ENCODE data around the gene ETFDH.
A peak's percentile ranks its signal among the peaks of the same experiment; 100 is the strongest.
"Not testable (repeated sequence)": the region's sequence is repeated elsewhere in the genome, so short reads cannot be mapped to it uniquely, and the experiment has no call there.

The ETFDH gene

DNA sequence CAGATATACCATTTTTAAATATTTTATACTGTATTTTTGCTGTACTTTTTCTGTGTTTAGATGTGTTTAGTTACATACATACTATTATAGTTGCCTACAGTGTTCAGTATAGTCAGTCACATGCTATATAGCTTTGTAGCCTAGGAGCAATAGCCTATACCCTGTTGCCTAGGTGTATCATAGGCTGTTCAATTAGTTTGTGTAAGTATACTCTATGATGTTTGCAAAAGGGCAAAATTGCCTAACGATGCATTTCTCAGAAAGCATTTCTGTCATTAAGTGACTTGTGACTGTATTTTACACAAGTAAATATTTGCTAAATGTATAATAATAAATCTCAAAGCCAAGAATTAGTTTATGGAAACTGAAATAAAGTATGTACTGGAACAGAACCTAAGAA, 9.5 kb downstream of the ETFDH start:
- DNase-seq: no peak

- no peak for DNase-seq
Observed at GRCh38 chr4:158682066-158682465, 10.0 kb downstream of the ETFDH start.

DNA sequence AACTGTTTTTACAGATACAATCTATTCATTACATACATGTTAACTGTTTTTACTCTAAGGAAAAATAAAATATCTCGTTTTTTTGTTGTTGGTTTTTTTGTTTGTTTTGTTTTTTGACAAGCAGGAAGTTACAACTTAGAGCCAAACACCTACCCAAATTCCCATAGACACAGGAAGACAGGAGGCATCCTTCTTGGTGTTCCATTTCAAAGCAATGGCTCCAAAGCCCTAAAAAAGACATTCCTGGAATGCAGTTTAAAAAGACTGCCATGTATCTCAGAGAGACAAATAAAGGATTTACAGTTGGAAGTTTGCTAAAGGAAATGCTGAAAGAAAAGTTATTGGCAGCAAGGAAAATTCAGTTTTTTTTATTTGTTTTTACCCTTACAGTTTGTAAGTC, 16.7 kb downstream of the ETFDH start:
- DNase-seq: no peak

GRCh38 chr4:158704274-158704673, 32.2 kb downstream of the ETFDH start:
- DNase-seq: no peak

DNA sequence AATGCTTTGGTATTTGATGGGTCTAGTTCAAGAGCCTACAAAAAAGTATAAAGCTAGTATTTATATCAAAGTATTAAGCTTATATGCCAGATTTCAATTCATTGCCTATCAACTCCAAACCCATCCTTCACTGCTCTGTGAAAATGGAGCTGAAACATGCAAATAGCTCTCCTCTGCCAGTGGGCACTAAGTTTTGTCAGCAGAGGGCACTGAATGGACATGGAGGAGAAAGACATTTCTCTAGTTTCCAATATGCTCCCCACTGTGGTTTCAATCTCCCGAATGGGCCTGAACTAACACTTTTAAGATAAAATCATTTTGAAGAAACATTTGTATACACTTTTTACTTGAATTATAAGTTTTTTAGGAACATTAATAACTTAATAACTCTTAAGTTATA, 38.7 kb downstream of the ETFDH start:
- no peak for DNase-seq

DNA sequence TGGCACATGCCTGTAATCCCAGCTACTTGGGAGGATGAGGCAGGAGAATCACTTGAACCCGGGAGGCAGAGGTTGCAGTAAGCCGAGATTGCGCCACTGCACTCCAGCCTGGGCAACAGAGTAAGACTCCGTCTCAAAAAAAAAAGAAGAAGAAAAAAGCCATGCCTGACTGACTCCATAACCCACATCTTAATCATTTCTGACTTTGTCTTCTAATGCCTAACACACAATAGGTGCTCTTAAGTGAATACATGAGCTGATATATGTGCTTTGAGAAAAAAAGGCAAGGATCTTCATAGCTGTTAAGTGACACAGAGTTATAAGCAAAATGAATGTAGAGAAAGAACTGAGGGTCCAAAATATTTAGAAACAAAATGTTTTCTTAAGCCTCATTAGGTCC, 40.5 kb downstream of the ETFDH start:
- DNase-seq: not testable (repeated sequence)

DNA sequence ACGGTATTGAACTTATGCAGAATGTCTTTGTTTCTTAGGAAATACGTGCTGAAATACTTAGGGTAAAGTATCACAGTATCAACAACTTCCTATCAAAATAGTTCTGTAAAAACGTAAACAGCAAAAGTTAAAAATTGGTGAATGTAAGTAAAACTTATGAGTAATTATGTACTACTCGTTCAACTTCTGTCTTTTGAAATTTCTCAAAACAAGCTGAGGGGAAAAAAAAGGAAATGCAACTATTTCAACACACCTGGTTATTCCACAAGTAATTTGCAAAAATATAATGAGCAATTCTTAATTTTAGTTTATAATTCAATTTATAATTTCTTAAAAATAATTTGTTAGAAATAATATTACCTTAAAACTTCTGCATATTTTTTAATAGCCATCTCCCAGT, 42.8 kb downstream of the ETFDH start:
- DNase-seq: no peak

- no peak for DNase-seq
Observed at GRCh38 chr4:158715802-158716201, 43.7 kb downstream of the ETFDH start.

- DNase-seq: no peak
Observed at GRCh38 chr4:158721680-158722079, 49.6 kb downstream of the ETFDH start.

- peak; percentile 34 for DNase-seq
Observed at GRCh38 chr4:158722291-158722916, 50.3 kb downstream of the ETFDH start.

GRCh38 chr4:158722917-158723793, 51.1 kb downstream of the ETFDH start, which contains the start of gene PPID:
Gene PPID (minus strand): TSS chr4:158723396. CDS start chr4:158723288, 108 bp downstream.
- DNase-seq: peak; percentile 91

DNA sequence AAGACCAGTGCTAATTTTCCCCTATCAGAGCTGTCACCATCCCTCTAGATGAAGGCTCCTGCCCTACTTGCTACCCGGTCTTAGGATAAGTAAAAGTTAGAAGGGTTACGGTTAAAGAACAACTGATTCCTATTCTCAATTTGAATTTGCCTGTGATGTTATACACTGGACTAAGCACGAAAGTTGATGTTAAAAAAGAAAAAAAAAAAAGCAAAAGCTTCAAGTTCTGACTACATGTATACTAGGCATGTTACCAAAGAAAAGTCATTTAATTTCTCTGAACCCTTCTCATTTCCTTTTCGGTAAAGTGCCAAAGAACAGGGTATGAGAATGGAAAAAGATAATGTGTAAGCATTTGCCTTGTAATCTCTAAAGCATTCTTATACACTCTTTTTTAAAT, 52.5 kb downstream of the ETFDH start:
- peak; percentile 64 for DNase-seq

- DNase-seq: peak; percentile 17
Observed at GRCh38 chr4:158726633-158727032, 54.5 kb downstream of the ETFDH start.

DNA sequence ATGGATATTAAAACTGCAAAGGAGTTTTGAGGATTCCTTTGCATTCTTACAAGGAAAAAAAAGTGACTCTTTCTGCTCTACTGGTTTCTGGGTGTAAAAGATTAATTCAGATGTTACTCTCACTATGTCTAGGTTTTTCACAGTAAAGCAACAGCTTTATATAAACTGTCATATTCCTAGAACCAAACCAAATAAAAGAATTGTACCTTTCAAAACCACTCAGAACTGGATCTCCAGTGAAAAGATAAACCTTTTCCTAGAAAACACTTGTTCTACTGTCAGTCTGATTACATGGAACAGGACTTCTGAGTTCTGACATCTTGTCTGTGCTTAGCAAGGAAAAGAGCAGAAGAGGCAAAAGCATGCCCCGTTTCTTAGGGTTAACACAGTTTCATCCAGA, 56.1 kb downstream of the ETFDH start:
- DNase-seq: peak; percentile 55

GRCh38 chr4:158729716-158730559, 57.8 kb downstream of the ETFDH start:
- peak; percentile 79 for DNase-seq

DNA sequence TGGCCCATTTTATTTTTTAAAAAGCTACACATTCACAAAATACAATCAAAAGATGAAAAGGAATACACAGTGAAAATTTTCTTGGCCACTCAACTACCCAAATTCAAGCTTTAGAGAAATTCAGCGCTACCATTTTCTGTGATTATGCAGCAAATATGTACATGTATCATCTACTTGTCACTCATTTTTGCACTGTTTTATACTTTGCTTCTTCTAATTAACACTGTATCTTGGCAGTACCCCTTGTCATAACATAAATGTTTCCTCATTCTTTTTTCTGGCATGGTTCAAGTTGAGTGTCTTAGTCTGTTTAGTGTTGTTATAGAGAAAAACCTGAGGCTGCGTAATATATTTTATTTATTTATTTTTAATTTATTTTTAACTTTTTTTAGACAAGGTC, 66.8 kb downstream of the ETFDH start:
- DNase-seq: no peak

- DNase-seq: no peak
Observed at GRCh38 chr4:158739600-158739999, 67.5 kb downstream of the ETFDH start.

GRCh38 chr4:158741326-158742021, 69.4 kb downstream of the ETFDH start:
- DNase-seq: no peak

- not testable (repeated sequence) for DNase-seq
Observed at GRCh38 chr4:158746537-158746936, 74.4 kb downstream of the ETFDH start.

- DNase-seq: no peak
Observed at GRCh38 chr4:158750379-158750778, 78.3 kb downstream of the ETFDH start.

DNA sequence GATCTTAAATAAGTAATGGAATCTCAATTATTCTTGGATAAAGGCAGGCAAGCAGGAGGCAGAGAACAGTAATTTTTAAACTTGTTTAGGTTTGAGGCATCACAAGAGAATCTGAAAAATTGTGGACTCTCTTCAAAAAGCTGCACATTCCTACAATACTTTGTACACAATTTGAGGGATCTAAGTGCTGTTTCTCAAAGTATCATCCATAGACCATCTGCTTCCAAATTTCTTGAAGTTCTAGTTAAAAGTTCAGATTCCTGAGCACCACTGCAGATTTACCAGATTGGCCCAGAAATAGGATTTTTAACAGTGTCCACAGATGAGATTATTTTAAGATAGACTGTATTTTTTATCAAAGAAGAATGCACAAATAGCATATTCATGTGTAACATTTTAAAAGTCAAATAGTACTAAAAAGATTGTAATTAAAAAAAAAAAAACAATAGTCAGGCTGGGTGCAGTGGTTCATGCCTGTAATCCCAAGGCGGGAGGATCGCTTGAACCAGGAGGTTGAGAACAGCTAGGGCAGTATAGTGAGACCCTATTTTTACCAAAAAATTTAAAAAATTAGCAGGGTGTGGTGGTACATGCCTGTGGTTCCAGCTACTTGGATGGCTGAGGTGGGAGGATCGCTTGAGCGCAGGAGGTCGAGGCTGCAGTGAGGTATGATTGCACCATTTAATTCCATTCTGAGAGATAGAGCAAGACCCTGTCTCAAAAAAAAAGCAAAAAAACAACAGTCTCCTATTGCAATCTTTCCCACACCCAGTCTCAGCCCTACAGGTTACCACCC, 82.5 kb downstream of the ETFDH start:
- DNase-seq: no peak

DNA sequence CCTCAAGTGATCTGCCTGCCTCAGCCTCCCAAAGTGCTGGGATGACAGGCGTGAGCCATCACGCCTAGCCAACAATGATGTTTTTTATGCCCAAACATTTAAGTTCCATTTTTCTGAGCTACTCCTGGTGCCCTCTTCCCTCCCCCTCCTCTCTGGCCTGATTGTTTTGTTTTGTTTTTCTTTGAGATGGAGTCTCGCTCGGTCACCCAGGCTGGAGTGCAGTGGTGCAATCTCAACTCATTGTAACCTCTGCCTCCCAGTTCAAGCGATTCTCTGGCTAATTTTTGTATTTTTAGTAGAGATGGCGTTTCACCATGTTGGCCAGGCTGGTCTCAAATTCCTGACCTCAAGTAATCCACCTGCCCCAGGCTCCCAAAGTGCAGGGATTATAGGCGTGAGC, 83.7 kb downstream of the ETFDH start:
- not testable (repeated sequence) for DNase-seq
